ENCODE results near the gene PRPF31. TPM values are rescaled to one million over a fixed set of nuclear protein-coding genes. Genes with fewer than 3 reads are reported as not detected.
A peak's percentile ranks its signal among the peaks of the same experiment; 100 is the strongest.

PRPF31 gene
- total and polyA plus RNA-seq, 2 of the 13 experiments (the other 11 are each of a cell fraction or from before 2014, with no cell fraction given), result 23.8 to 63.8 TPM

DNA sequence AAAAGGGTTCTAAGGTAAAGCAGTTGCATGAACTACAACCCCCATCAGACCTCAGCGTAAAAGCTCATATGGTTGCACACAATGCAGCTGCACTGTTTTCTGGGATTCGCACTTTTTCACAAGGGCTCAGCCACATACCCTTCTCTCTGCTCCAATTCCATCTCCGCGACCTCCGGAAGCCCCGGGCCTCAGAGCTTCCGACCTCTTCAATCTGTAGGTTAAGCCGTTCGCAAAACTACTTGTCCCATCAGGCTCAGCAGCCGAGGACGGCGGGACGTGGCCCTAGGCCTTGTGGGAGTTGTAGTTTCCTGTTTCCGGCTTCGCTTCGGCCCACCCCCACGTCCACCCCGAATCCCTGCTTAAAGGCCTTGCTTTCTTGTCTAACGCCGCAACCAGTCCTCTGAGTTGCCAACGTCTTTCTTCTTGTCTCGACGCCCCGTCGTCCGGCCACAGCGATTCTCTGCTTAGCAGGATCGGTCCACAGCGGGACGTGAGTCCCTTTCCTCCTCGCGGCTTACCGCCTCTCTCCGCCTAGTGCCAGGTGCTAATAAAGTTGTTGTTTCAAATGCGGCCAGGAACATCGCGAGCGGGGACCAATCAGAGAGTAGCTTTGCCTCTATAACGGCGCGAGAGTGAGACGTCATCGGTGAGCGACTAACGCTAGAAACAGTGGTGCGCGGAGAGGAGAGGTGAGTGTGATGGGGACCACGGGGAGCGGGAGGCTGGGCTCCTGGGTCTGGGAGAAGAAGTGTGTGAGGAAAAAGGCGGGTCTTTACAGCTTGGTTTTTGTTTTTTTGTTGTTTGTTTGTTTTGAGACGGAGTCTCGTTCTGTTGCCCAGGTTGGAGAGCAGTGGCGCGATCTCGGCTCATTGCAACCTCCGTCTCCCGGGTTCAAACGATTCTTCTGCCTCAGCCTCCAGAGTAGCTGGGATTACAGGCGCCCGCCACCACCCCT, at the start of gene PRPF31, which contains the start of gene TFPT (continued):
- TF ChIP-seq, protein P1, sequence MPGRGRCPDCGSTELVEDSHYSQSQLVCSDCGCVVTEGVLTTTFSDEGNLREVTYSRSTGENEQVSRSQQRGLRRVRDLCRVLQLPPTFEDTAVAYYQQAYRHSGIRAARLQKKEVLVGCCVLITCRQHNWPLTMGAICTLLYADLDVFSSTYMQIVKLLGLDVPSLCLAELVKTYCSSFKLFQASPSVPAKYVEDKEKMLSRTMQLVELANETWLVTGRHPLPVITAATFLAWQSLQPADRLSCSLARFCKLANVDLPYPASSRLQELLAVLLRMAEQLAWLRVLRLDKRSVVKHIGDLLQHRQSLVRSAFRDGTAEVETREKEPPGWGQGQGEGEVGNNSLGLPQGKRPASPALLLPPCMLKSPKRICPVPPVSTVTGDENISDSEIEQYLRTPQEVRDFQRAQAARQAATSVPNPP (CRISPR knock-in tag; IDR thresholded peaks at IDR 0.05), result no peak
- TF ChIP-seq, protein P2, sequence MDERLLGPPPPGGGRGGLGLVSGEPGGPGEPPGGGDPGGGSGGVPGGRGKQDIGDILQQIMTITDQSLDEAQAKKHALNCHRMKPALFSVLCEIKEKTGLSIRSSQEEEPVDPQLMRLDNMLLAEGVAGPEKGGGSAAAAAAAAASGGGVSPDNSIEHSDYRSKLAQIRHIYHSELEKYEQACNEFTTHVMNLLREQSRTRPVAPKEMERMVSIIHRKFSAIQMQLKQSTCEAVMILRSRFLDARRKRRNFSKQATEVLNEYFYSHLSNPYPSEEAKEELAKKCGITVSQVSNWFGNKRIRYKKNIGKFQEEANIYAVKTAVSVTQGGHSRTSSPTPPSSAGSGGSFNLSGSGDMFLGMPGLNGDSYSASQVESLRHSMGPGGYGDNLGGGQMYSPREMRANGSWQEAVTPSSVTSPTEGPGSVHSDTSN (CRISPR knock-in tag; IDR thresholded peaks at IDR 0.05), result no peak
- TF ChIP-seq EHMT2 (IDR thresholded peaks at IDR 0.05; ENCODE audit: borderline replicate concordance, low read depth, low read length) (no peak), ATRX (CRISPR knock-in tag; IDR thresholded peaks at IDR 0.05; ENCODE audit: borderline replicate concordance) (no peak), MED8 (CRISPR knock-in tag; IDR thresholded peaks at IDR 0.05; ENCODE audit: insufficient replicate concordance) (no peak), ZBTB1 (CRISPR knock-in tag; IDR thresholded peaks at IDR 0.05; ENCODE audit: borderline replicate concordance) (0 out of 2 replicates have a peak, but pooled peaks have one; percentile 35), ZNF337 (CRISPR knock-in tag; IDR thresholded peaks at IDR 0.05; ENCODE audit: borderline replicate concordance, low read depth) (peak; percentile 93; the same call in 1 of the 2 replicates), ZNF256 (CRISPR knock-in tag; conservative IDR thresholded peaks at IDR 0.05) (no peak), SALL2 (CRISPR knock-in tag; IDR thresholded peaks at IDR 0.05) (no peak; the same call in 1 of the 2 replicates), PCBP1 (IDR thresholded peaks at IDR 0.05; ENCODE audit: borderline replicate concordance, low read depth, low read length) (peak; percentile 64; the same call in 1 of the 2 replicates), JUND (CRISPR knock-in tag; IDR thresholded peaks at IDR 0.05) (no peak; the same call in 1 of the 2 replicates), ZNF644 (CRISPR knock-in tag; IDR thresholded peaks at IDR 0.05; ENCODE audit: low read depth) (no peak), ZNF33B (CRISPR knock-in tag; IDR thresholded peaks at IDR 0.05) (0 out of 2 replicates have a peak, but pooled peaks have one; percentile 48)
- TF ChIP-seq, protein P3, sequence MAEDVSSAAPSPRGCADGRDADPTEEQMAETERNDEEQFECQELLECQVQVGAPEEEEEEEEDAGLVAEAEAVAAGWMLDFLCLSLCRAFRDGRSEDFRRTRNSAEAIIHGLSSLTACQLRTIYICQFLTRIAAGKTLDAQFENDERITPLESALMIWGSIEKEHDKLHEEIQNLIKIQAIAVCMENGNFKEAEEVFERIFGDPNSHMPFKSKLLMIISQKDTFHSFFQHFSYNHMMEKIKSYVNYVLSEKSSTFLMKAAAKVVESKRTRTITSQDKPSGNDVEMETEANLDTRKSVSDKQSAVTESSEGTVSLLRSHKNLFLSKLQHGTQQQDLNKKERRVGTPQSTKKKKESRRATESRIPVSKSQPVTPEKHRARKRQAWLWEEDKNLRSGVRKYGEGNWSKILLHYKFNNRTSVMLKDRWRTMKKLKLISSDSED (CRISPR knock-in tag; IDR thresholded peaks at IDR 0.05), result no peak
- TF ChIP-seq, protein P4, sequence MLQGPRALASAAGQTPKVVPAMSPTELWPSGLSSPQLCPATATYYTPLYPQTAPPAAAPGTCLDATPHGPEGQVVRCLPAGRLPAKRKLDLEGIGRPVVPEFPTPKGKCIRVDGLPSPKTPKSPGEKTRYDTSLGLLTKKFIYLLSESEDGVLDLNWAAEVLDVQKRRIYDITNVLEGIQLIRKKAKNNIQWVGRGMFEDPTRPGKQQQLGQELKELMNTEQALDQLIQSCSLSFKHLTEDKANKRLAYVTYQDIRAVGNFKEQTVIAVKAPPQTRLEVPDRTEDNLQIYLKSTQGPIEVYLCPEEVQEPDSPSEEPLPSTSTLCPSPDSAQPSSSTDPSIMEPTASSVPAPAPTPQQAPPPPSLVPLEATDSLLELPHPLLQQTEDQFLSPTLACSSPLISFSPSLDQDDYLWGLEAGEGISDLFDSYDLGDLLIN (CRISPR knock-in tag; IDR thresholded peaks at IDR 0.05; ENCODE audit: borderline replicate concordance), result no peak
- TF ChIP-seq, protein P5, sequence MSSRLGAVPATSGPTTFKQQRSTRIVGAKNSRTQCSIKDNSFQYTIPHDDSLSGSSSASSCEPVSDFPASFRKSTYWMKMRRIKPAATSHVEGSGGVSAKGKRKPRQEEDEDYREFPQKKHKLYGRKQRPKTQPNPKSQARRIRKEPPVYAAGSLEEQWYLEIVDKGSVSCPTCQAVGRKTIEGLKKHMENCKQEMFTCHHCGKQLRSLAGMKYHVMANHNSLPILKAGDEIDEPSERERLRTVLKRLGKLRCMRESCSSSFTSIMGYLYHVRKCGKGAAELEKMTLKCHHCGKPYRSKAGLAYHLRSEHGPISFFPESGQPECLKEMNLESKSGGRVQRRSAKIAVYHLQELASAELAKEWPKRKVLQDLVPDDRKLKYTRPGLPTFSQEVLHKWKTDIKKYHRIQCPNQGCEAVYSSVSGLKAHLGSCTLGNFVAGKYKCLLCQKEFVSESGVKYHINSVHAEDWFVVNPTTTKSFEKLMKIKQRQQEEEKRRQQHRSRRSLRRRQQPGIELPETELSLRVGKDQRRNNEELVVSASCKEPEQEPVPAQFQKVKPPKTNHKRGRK (CRISPR knock-in tag; IDR thresholded peaks at IDR 0.05), result no peak
- TF ChIP-seq, protein P6, sequence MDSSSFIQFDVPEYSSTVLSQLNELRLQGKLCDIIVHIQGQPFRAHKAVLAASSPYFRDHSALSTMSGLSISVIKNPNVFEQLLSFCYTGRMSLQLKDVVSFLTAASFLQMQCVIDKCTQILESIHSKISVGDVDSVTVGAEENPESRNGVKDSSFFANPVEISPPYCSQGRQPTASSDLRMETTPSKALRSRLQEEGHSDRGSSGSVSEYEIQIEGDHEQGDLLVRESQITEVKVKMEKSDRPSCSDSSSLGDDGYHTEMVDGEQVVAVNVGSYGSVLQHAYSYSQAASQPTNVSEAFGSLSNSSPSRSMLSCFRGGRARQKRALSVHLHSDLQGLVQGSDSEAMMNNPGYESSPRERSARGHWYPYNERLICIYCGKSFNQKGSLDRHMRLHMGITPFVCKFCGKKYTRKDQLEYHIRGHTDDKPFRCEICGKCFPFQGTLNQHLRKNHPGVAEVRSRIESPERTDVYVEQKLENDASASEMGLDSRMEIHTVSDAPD (CRISPR knock-in tag; IDR thresholded peaks at IDR 0.05), result peak; percentile 72; the same call in 1 of the 2 replicates
- TF ChIP-seq, protein P7, sequence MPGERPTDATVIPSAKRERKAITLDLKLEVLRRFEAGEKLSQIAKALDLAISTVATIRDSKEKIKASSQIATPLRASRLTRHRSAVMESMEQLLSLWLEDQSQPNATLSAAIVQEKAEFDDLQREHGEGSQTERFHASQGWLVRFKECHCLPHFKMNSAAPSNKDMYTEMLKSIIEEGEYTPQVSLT (CRISPR knock-in tag; IDR thresholded peaks at IDR 0.05; ENCODE audit: borderline replicate concordance, low read depth), result no peak
